Bronchial epithelial cell (primary cell): ENCODE data around the gene C5orf63. TPM values are rescaled to one million over a fixed set of nuclear protein-coding genes. Genes with fewer than 3 reads are reported as not detected.

Experiments
- DNase-seq: peaks from one replicate; pipeline ENCODE4 v3.0.0-alpha.2; 2010; ENCODE audit warnings: low read depth
- FAIRE-seq: peaks from 2 replicates; lab custom pipeline; 2011; peaks lifted over from hg19 to GRCh38; lab: Jason Lieb, UNC
- H3K27me3 ChIP-seq: 2 replicates; pipeline ENCODE4 v1.5.1; 2011; ENCODE audit warnings: low read length; ENCODE audit not compliant: control insufficient read depth, insufficient read depth
- H3K36me3 ChIP-seq: 2 replicates; pipeline ENCODE4 v1.5.1; 2011; ENCODE audit warnings: low read length; ENCODE audit not compliant: control insufficient read depth, insufficient read depth
- H3K4me3 ChIP-seq: 2 replicates; pipeline ENCODE4 v1.5.1; 2011; ENCODE audit warnings: mild to moderate bottlenecking, low read depth, low read length, control low read depth
- CTCF ChIP-seq: IDR thresholded peaks from 2 replicates; pipeline ENCODE4 v1.5.1; 2011; ENCODE audit warnings: mild to moderate bottlenecking, moderate library complexity, low read length, control low read depth, inconsistent platforms; ENCODE audit not compliant: insufficient read depth, severe bottlenecking
- total RNA-seq: library from RNA; depleted of rRNA; stranded (reverse); fragments of >200 nt; gene quantifications from 2 replicates; pipeline ENCODE4 v1.2.1, GENCODE V29; 2014

Gene C5orf63
- total RNA-seq, 1 donor from 2014 or later: 4.5 TPM

- H3K36me3 ChIP-seq: no peaks in the 10 kb centered on the region
- no peak for FAIRE-seq
- TF ChIP-seq CTCF: no peak
- no peaks in the 10 kb centered on the region for H3K27me3 ChIP-seq
- peak; percentile 14 for DNase-seq
- no peak overlapping the region for H3K4me3 ChIP-seq
Measured at GRCh38 chr5:127012916-127013315, 60.4 kb downstream of the C5orf63 start.

GRCh38 chr5:127011961-127012644 is 61.2 kb downstream of the C5orf63 start:
- no peak overlapping the region for H3K4me3 ChIP-seq
- FAIRE-seq: no peak
- no peak for DNase-seq
- no peaks in the 10 kb centered on the region for H3K27me3 ChIP-seq
- TF ChIP-seq CTCF: no peak
- H3K36me3 ChIP-seq: no peaks in the 10 kb centered on the region

GRCh38 chr5:127011153-127011552 is 62.1 kb downstream of the C5orf63 start:
- Histone ChIP-seq H3K4me3 (no peak overlapping the region), H3K36me3 (no peaks in the 10 kb centered on the region), H3K27me3 (no peaks in the 10 kb centered on the region)
- FAIRE-seq (no peak), DNase-seq (peak; percentile 71)
- no peak for TF ChIP-seq CTCF

- no peak for TF ChIP-seq CTCF
- no peak for FAIRE-seq
- no peaks in the 10 kb centered on the region for H3K27me3 ChIP-seq
- DNase-seq: no peak
- H3K4me3 ChIP-seq: no peak overlapping the region
- H3K36me3 ChIP-seq: no peaks in the 10 kb centered on the region
Measured at GRCh38 chr5:127010362-127010761, 62.9 kb downstream of the C5orf63 start.

GRCh38 chr5:127009784-127010183 is 63.5 kb downstream of the C5orf63 start:
- no peak for DNase-seq
- FAIRE-seq: no peak
- no peaks in the 10 kb centered on the region for H3K36me3 ChIP-seq

More at GRCh38 chr5:127009784-127010183, 63.5 kb downstream of the C5orf63 start:
- TF ChIP-seq CTCF: no peak
- no peak overlapping the region for H3K4me3 ChIP-seq
- H3K27me3 ChIP-seq: no peaks in the 10 kb centered on the region
